ENCODE results near the gene ARFGEF2. TPM values are rescaled to one million over a fixed set of nuclear protein-coding genes. Genes with fewer than 3 reads are reported as not detected.

Gene ARFGEF2
- total RNA-seq, 1 experiment from 2014 or later, result 37.9 TPM

DNA sequence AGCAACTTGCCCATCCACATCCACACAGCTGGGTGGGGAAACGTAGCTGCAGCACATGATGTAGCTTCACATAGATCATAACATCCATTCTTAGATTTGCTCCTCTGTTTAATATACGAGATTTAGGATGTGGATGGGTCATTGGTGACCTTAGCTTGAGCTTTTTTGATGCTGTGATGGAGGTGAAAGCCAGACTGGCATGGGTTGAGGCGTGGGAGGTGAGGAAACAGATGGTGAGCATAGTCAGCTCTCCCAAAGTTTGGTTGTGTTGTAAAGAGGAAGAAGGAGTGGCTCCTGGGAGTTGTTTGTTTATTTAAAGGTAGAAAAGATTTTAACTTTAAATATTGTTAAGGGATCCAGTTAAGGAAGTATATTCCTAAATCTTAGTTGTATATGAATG lies 5.3 kb downstream of the ARFGEF2 start:
- Histone ChIP-seq H3K4me2 (ENCODE audit: low read depth, low read length, poor library complexity, severe bottlenecking) (no peak overlapping the region), H2AFZ (ENCODE audit: low read length) (no peak overlapping the region), H3K27ac (ENCODE audit: low read length) (no peak overlapping the region), H3K4me3 (ENCODE audit: low read length) (no peak overlapping the region), H3K4me1 (ENCODE audit: low read length) (peaks cover 37% of the 10 kb centered on the region), H3K27me3 (ENCODE audit: low read length) (no peaks in the 10 kb centered on the region), H3K9me2 (replicated peaks; ENCODE audit: insufficient read depth, low read length) (no peaks in the 10 kb centered on the region), H4K20me1 (ENCODE audit: insufficient read depth, low read depth, low read length) (peaks cover 3% of the 10 kb centered on the region; the same call in 1 of the 2 replicates), H3K79me2 (ENCODE audit: low read length) (peaks cover 94% of the 10 kb centered on the region), H3K9ac (ENCODE audit: low read length) (no peak overlapping the region), H3K36me3 (ENCODE audit: insufficient read depth, low read length) (no peaks in the 10 kb centered on the region), H3K9me3 (ENCODE audit: low read length) (no peaks in the 10 kb centered on the region)
- DNase-seq, result no peak

DNA sequence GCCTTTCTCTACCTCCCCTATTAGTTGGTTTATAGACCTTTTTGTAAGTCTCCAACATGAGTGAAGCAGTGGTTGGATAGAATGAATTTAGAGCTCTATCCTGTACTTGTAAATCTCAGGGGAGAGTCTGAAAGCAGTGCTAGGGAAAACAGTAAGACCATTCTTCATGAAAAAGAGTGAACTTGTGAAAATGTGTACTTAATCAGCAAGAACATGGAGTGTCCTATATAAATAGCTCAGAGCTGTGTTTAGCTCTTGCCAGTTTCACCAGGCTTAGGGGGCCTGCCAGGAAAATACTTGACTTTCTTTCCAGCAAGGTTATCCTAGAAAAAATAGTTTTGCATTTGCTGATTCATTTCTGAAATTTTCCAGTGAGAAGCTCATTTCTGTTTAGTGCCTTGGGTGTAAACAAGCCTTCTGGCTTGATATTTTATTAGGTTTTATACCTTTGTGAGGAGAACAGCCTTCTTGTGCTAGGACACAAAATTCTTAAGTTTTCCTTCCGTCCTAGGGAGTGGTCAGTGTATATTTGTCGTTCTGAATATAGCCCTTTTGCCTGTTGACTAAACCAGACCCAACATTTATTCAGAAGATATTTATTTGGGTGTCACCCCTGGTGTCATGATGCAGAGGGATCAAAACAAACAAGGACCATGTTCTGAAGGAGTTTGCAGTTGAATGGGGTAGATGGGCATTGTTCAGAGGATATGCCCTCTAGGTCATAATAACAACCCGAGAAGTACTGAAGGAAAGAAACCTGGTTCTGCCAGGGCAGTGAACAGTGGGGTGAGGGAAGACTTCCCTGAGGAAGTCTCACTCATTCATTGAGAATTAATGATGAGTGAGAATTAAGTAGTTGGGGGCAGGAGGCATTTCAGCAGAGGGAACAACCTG lies 7.6 kb downstream of the ARFGEF2 start:
- Histone ChIP-seq H4K20me1 (ENCODE audit: insufficient read depth, low read depth, low read length) (peaks cover 3% of the 10 kb centered on the region; the same call in 1 of the 2 replicates), H3K9me2 (replicated peaks; ENCODE audit: insufficient read depth, low read length) (no peaks in the 10 kb centered on the region), H3K27ac (ENCODE audit: low read length) (no peak overlapping the region), H3K4me1 (ENCODE audit: low read length) (peaks cover 18% of the 10 kb centered on the region), H3K9ac (ENCODE audit: low read length) (no peak overlapping the region), H3K27me3 (ENCODE audit: low read length) (no peaks in the 10 kb centered on the region), H3K79me2 (ENCODE audit: low read length) (peaks cover 93% of the 10 kb centered on the region), H2AFZ (ENCODE audit: low read length) (no peak overlapping the region), H3K9me3 (ENCODE audit: low read length) (no peaks in the 10 kb centered on the region), H3K4me2 (ENCODE audit: low read depth, low read length, poor library complexity, severe bottlenecking) (no peak overlapping the region), H3K36me3 (ENCODE audit: insufficient read depth, low read length) (no peaks in the 10 kb centered on the region), H3K4me3 (ENCODE audit: low read length) (no peak overlapping the region)
- DNase-seq, result no peak

DNA sequence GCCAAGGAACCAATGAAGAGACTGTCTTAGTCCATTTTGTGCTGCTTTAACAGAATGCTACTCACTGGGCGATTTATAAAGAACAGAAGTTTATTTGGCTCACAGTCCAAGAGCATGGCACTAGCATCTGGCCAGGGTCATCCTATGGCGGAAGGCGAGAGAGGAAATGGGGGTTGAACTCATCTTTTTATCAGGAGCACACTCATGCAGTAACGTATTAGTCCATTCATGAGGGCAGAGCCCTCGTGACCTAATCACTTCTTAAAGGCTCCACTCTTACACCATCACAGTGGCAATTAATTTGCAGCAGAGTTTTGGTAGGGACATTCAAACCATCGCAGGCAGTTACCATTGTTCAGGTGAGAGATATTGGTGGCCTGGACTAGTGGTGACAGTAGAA lies 8.5 kb downstream of the ARFGEF2 start:
- H3K27me3 ChIP-seq (ENCODE audit: low read length), result no peaks in the 10 kb centered on the region
- H3K27ac ChIP-seq (ENCODE audit: low read length), result no peak overlapping the region
- H3K9ac ChIP-seq (ENCODE audit: low read length), result no peak overlapping the region
- H3K9me3 ChIP-seq (ENCODE audit: low read length), result no peaks in the 10 kb centered on the region
- peaks cover 9% of the 10 kb centered on the region for H3K4me1 ChIP-seq (ENCODE audit: low read length)
- no peak for DNase-seq
- H3K4me3 ChIP-seq (ENCODE audit: low read length), result no peak overlapping the region
- no peaks in the 10 kb centered on the region for H3K36me3 ChIP-seq (ENCODE audit: insufficient read depth, low read length)
- peaks cover 92% of the 10 kb centered on the region for H3K79me2 ChIP-seq (ENCODE audit: low read length)
- H2AFZ ChIP-seq (ENCODE audit: low read length), result no peak overlapping the region
- H4K20me1 ChIP-seq (ENCODE audit: insufficient read depth, low read depth, low read length), result peaks cover 3% of the 10 kb centered on the region; the same call in 1 of the 2 replicates
- no peak overlapping the region for H3K4me2 ChIP-seq (ENCODE audit: low read depth, low read length, poor library complexity, severe bottlenecking)
- H3K9me2 ChIP-seq (replicated peaks; ENCODE audit: insufficient read depth, low read length), result no peaks in the 10 kb centered on the region

DNA sequence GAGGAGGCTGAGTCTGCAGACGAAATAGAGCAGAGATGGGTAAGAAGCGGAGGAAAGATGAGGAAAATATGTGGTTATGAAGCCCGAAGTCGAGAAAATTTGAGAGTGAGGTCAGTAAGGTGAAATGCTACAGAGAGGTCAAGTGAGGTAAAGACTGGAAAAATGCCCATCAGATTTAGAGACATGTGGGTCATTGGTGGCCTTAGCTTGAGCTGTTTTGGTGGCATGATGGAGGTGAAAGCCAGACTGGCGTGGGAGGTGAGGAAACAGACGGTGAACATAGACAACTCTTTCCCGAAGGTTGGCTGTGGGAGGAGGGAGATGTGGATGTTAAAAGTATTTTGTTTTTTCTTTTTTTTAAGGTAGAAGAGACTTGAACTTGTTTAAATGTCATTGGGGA lies 9.4 kb downstream of the ARFGEF2 start:
- Histone ChIP-seq H4K20me1 (ENCODE audit: insufficient read depth, low read depth, low read length) (peaks cover 3% of the 10 kb centered on the region; the same call in 1 of the 2 replicates), H3K27ac (ENCODE audit: low read length) (no peak overlapping the region), H3K9me2 (replicated peaks; ENCODE audit: insufficient read depth, low read length) (no peaks in the 10 kb centered on the region), H3K9ac (ENCODE audit: low read length) (no peak overlapping the region), H3K27me3 (ENCODE audit: low read length) (no peaks in the 10 kb centered on the region), H3K79me2 (ENCODE audit: low read length) (peaks cover 83% of the 10 kb centered on the region), H3K4me1 (ENCODE audit: low read length) (0 out of 2 replicates have a peak, but pooled peaks cover 3% of the 10 kb centered on the region), H3K36me3 (ENCODE audit: insufficient read depth, low read length) (no peaks in the 10 kb centered on the region), H2AFZ (ENCODE audit: low read length) (no peak overlapping the region), H3K4me2 (ENCODE audit: low read depth, low read length, poor library complexity, severe bottlenecking) (no peak overlapping the region), H3K9me3 (ENCODE audit: low read length) (no peaks in the 10 kb centered on the region), H3K4me3 (ENCODE audit: low read length) (no peak overlapping the region)
- DNase-seq, result no peak

DNA sequence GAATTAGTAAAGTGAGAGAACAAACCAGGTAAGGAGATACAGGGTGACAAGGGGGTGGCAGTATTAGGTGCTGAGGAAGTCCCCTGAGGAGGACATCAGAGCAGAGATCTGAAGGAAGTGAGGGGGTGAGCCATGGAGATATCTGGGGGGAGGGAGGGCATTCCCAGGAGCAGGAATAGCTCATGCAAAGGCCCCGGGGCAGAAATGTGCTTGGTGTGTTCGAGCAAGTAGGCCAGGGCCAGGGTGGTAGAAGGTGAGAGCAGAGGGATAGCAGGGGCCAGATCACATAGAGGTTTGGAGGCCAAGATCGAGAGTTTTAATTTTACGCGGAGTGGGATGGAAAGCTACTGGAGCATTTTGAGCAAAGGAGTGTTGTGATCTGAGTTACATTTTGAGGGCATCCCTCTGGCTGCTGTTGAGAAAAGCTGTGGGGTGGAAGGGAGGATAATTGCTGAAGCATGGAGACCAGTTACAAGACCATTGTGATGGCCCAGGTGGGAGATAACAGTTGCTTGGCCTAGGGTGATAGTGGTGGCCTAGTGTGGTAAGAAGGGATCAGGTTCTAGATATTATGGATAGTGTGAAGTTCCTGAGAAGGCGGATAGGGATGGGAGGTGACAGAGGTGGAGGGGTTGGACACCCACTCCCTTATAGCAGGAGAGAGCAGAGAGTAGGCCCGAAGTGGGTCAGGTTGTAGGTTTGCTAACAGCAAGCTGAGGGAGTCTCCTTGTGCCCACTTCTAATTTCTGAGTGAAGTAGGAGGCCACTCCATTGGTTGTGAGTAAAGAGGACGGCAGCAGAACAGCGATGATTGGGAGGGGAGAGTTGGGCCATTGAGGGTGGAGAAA lies 10.2 kb downstream of the ARFGEF2 start:
- no peaks in the 10 kb centered on the region for H3K9me2 ChIP-seq (replicated peaks; ENCODE audit: insufficient read depth, low read length)
- DNase-seq, result no peak
- no peak overlapping the region for H3K4me3 ChIP-seq (ENCODE audit: low read length)
- no peaks in the 10 kb centered on the region for H3K4me1 ChIP-seq (ENCODE audit: low read length)
- H3K79me2 ChIP-seq (ENCODE audit: low read length), result peaks cover 76% of the 10 kb centered on the region
- no peak overlapping the region for H3K4me2 ChIP-seq (ENCODE audit: low read depth, low read length, poor library complexity, severe bottlenecking)
- H4K20me1 ChIP-seq (ENCODE audit: insufficient read depth, low read depth, low read length), result peaks cover 3% of the 10 kb centered on the region; the same call in 1 of the 2 replicates
- H3K9ac ChIP-seq (ENCODE audit: low read length), result no peak overlapping the region
- H3K27me3 ChIP-seq (ENCODE audit: low read length), result no peaks in the 10 kb centered on the region
- H3K9me3 ChIP-seq (ENCODE audit: low read length), result no peaks in the 10 kb centered on the region
- no peak overlapping the region for H2AFZ ChIP-seq (ENCODE audit: low read length)
- H3K36me3 ChIP-seq (ENCODE audit: insufficient read depth, low read length), result no peaks in the 10 kb centered on the region
- no peak overlapping the region for H3K27ac ChIP-seq (ENCODE audit: low read length)

DNA sequence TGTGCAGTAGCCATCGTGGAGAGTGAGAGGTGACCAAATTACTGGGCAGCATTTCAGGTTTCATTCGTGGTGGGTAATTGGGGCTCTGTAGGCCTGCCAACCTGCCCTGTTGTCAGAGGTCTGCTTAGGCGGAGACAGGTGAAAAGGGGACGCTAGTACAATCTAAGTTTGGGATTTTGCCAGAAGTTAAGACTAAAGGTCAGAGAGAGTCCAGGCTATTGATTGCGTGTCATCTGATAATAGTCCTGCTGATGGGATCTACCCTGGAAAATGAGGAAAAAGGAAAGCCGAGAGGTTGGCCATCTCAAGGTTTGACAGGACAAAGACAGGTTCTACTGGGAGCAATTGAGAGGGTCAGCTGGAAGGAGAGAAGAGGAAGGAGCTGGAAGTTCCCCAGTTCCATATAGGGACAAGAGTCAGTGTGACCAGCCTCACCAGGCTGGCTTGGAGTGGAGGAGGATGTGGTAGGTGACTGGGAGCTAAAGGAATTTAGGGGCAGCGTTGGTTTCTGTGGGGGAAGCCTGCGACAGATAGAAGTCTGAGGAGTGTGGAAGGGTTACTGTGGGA lies 10.9 kb downstream of the ARFGEF2 start:
- Histone ChIP-seq H3K27me3 (ENCODE audit: low read length) (no peaks in the 10 kb centered on the region), H4K20me1 (ENCODE audit: insufficient read depth, low read depth, low read length) (peaks cover 3% of the 10 kb centered on the region; the same call in 1 of the 2 replicates)

DNA sequence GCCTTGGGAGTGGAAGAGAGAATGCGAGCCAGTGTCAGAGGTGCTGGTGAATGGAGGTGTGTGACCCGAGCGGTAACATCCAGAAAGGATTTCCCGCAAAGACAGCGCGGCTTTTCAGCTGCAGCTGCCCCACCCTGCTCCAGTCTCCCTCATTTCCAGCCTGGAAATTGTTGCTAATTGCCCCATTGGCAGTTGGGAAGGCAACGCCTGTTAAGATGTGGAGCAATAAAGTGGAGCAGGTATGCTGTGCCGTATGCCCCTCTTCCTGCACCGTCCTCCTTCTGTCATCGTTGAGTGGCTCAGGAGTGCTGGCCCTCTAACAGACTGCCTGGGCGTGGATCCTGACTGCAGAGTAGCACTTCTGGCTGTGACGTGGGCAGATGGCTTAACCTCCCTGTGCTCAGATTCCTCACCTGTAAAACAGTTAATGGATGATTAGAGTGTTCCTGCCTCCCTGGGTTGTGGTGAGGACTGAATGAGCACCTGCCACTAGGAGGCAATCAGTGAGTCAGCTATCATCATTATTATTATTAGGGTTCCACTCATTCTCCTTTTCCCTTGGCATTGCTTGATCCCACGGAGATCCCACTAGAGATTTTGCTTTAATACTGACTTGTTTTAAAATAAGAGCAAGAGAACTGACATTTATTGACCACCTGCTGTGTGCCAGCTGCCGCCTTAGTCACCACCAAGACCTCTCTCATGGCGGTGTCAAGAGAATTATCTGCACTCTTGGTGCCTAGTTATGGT lies 11.7 kb downstream of the ARFGEF2 start:
- no peak overlapping the region for H3K4me3 ChIP-seq (ENCODE audit: low read length)

More for the DNA sequence above, 10.9 kb downstream of the ARFGEF2 start:
- Histone ChIP-seq H3K4me1 (ENCODE audit: low read length) (no peaks in the 10 kb centered on the region), H3K9me2 (replicated peaks; ENCODE audit: insufficient read depth, low read length) (no peaks in the 10 kb centered on the region), H3K4me3 (ENCODE audit: low read length) (no peak overlapping the region), H2AFZ (ENCODE audit: low read length) (no peak overlapping the region), H3K79me2 (ENCODE audit: low read length) (peaks cover 77% of the 10 kb centered on the region), H3K36me3 (ENCODE audit: insufficient read depth, low read length) (no peaks in the 10 kb centered on the region), H3K9me3 (ENCODE audit: low read length) (no peaks in the 10 kb centered on the region), H3K9ac (ENCODE audit: low read length) (no peak overlapping the region), H3K27ac (ENCODE audit: low read length) (no peak overlapping the region), H3K4me2 (ENCODE audit: low read depth, low read length, poor library complexity, severe bottlenecking) (no peak overlapping the region)
- DNase-seq, result no peak

More for the DNA sequence above, 11.7 kb downstream of the ARFGEF2 start:
- Histone ChIP-seq H3K4me1 (ENCODE audit: low read length) (no peaks in the 10 kb centered on the region), H3K9me2 (replicated peaks; ENCODE audit: insufficient read depth, low read length) (no peaks in the 10 kb centered on the region), H3K79me2 (ENCODE audit: low read length) (peaks cover 78% of the 10 kb centered on the region), H2AFZ (ENCODE audit: low read length) (no peak overlapping the region), H4K20me1 (ENCODE audit: insufficient read depth, low read depth, low read length) (peaks cover 3% of the 10 kb centered on the region; the same call in 1 of the 2 replicates), H3K9ac (ENCODE audit: low read length) (no peak overlapping the region), H3K4me2 (ENCODE audit: low read depth, low read length, poor library complexity, severe bottlenecking) (no peak overlapping the region), H3K27me3 (ENCODE audit: low read length) (no peaks in the 10 kb centered on the region), H3K9me3 (ENCODE audit: low read length) (no peaks in the 10 kb centered on the region), H3K36me3 (ENCODE audit: insufficient read depth, low read length) (no peaks in the 10 kb centered on the region), H3K27ac (ENCODE audit: low read length) (no peak overlapping the region)
- no peak for DNase-seq
